ENCODE results near the gene HPGD. TPM values are rescaled to one million over a fixed set of nuclear protein-coding genes. Genes with fewer than 3 reads are reported as not detected.

HPGD gene
- total RNA-seq, 1 experiment from 2014 or later = 91.5 TPM

DNA sequence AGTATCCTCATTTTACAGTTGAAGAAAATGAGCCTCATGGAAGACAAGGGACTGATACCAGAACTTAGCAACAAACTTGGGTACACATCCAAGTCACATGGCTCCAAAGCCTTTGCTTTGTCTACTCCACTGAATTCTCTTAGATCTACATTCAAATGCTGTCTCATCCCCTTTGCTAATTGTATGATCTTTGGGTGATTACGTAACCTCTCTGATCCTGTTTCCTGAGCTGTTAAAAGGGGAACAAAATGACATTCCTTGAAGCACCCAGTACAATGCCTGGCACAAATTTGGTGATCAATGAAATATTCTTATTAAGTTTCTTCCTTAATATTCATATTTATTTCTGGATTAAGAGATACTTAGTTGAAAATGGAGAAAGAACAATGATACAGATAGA, 5.9 kb upstream of the HPGD start:
- intact Hi-C loops (cut with micrococcal nuclease; ENCODE audit: unreplicated experiment) = loop anchor here (10.0 kb wide), 1 partner anchor 333 kb away; no protein-coding TSS in a partner anchor
- no peak for TF ChIP-seq CTCF (IDR thresholded peaks at IDR 0.05; ENCODE audit: insufficient read depth in 1 of 2, low read depth in 1 of 2, low read length in 1 of 2, severe bottlenecking in 1 of 2, unreplicated experiment in 1 of 2)
- H3K9me3 Mint-ChIP-seq (ENCODE audit: unreplicated experiment) = peaks cover 10% of the 10 kb centered on the region

GRCh38 chr4:174526731-174527130, 4.4 kb upstream of the HPGD start:
- Histone ChIP-seq H3K4me3 (ENCODE audit: low read depth, low read length) (no peak overlapping the region), H3K4me1 (peaks cover 30% of the 10 kb centered on the region), H3K36me3 (ENCODE audit: control insufficient read depth, insufficient read depth, low read length) (no peaks in the 10 kb centered on the region), H3K9me3 (no peaks in the 10 kb centered on the region), H3K27me3 (replicated peaks; ENCODE audit: control insufficient read depth, insufficient read depth, low read length) (no peaks in the 10 kb centered on the region)
- H3K4me3 Mint-ChIP-seq (ENCODE audit: unreplicated experiment) = no peak overlapping the region
- no peak overlapping the region for H3K27ac Mint-ChIP-seq (ENCODE audit: unreplicated experiment)
- intact Hi-C loops (cut with micrococcal nuclease; ENCODE audit: unreplicated experiment) = loop anchor here (10.0 kb wide), 1 partner anchor 332 kb away; no protein-coding TSS in a partner anchor
- DNase-seq = no peak
- no peaks in the 10 kb centered on the region for H3K27me3 Mint-ChIP-seq (ENCODE audit: insufficient read depth, unreplicated experiment)
- TF ChIP-seq CTCF (IDR thresholded peaks at IDR 0.05; ENCODE audit: insufficient read depth in 1 of 2, low read depth in 1 of 2, low read length in 1 of 2, severe bottlenecking in 1 of 2, unreplicated experiment in 1 of 2) = no peak
- H3K36me3 Mint-ChIP-seq (ENCODE audit: insufficient read depth, unreplicated experiment) = no peaks in the 10 kb centered on the region
- POLR2A ChIA-PET = no interaction called here
- H3K4me1 Mint-ChIP-seq (ENCODE audit: low read depth, unreplicated experiment) = peaks cover 32% of the 10 kb centered on the region
- no TSS peak for BruUV-seq (replicated peaks)
- CTCF ChIA-PET = no interaction called here
- peaks cover 10% of the 10 kb centered on the region for H3K9me3 Mint-ChIP-seq (ENCODE audit: unreplicated experiment)

More for the DNA sequence above, 5.9 kb upstream of the HPGD start:
- Histone ChIP-seq H3K27me3 (replicated peaks; ENCODE audit: control insufficient read depth, insufficient read depth, low read length) (no peaks in the 10 kb centered on the region), H3K4me1 (peaks cover 40% of the 10 kb centered on the region), H3K9me3 (no peaks in the 10 kb centered on the region), H3K4me3 (ENCODE audit: low read depth, low read length) (no peak overlapping the region), H3K36me3 (ENCODE audit: control insufficient read depth, insufficient read depth, low read length) (no peaks in the 10 kb centered on the region)
- Mint-ChIP-seq H3K27ac (ENCODE audit: unreplicated experiment) (no peak overlapping the region), H3K4me1 (ENCODE audit: low read depth, unreplicated experiment) (peaks cover 34% of the 10 kb centered on the region), H3K27me3 (ENCODE audit: insufficient read depth, unreplicated experiment) (no peaks in the 10 kb centered on the region), H3K4me3 (ENCODE audit: unreplicated experiment) (no peak overlapping the region), H3K36me3 (ENCODE audit: insufficient read depth, unreplicated experiment) (no peaks in the 10 kb centered on the region)
- CTCF ChIA-PET = no interaction called here
- no peak for DNase-seq
- BruUV-seq (replicated peaks) = no TSS peak
- POLR2A ChIA-PET = no interaction called here

DNA sequence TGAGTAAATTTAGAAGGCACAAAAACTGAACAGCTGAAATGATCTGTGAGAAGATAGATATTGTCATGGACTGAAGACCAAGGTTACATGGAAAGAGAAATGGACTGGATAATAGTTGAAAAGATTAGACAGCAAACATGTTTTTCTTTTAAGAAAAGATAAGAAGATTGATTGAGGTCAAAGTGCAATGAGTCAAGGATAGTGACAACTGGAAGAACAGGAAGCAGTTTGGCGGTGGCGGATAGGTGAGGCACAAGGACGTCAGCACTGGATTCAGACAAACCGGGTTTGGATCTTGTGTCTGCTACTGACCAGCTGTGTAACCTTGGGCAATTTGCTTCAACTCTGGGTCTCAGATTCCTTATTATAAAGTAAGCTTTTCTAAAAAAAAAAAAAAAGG, 2.0 kb upstream of the HPGD start:
- Mint-ChIP-seq H3K36me3 (ENCODE audit: insufficient read depth, unreplicated experiment) (no peaks in the 10 kb centered on the region), H3K27ac (ENCODE audit: unreplicated experiment) (peak overlapping the region; percentile 46), H3K4me1 (ENCODE audit: low read depth, unreplicated experiment) (peaks cover 38% of the 10 kb centered on the region), H3K9me3 (ENCODE audit: unreplicated experiment) (peaks cover 2% of the 10 kb centered on the region), H3K27me3 (ENCODE audit: insufficient read depth, unreplicated experiment) (no peaks in the 10 kb centered on the region), H3K4me3 (ENCODE audit: unreplicated experiment) (peak overlapping the region; percentile 89)
- CTCF ChIA-PET = no interaction called here
- intact Hi-C loops (cut with micrococcal nuclease; ENCODE audit: unreplicated experiment) = loop anchor here (1.0 to 10.0 kb wide), 4 partner anchors 10 to 329 kb away; no protein-coding TSS in a partner anchor
- no TSS peak for BruUV-seq (replicated peaks)
- POLR2A ChIA-PET = no interaction called here
- peak; percentile 74 to 82 for DNase-seq
- no peaks in the 10 kb centered on the region for H3K36me3 ChIP-seq (ENCODE audit: control insufficient read depth, insufficient read depth, low read length)
- TF ChIP-seq CTCF (IDR thresholded peaks at IDR 0.05; ENCODE audit: insufficient read depth in 1 of 2, low read depth in 1 of 2, low read length in 1 of 2, severe bottlenecking in 1 of 2, unreplicated experiment in 1 of 2) = no peak
- H3K4me1 ChIP-seq = peaks cover 25% of the 10 kb centered on the region
- H3K9me3 ChIP-seq = no peaks in the 10 kb centered on the region
- H3K27me3 ChIP-seq (replicated peaks; ENCODE audit: control insufficient read depth, insufficient read depth, low read length) = no peaks in the 10 kb centered on the region
- H3K4me3 ChIP-seq (ENCODE audit: low read depth, low read length) = no peak overlapping the region
